GM18519 (cell line): Measurements from ENCODE around the gene TSC2.
"Not testable (repeated sequence)": the region's sequence is repeated elsewhere in the genome, so short reads cannot be mapped to it uniquely, and the experiment has no call there.

Experiments
- ATAC-seq: cut with Tn5 transposase; IDR thresholded peaks from one replicate; pipeline ENCODE4 v1.9.1; 2021; ENCODE audit warnings: mild to moderate bottlenecking, moderate library complexity; ENCODE audit not compliant: unreplicated experiment, low FRiP score

Gene TSC2

DNA sequence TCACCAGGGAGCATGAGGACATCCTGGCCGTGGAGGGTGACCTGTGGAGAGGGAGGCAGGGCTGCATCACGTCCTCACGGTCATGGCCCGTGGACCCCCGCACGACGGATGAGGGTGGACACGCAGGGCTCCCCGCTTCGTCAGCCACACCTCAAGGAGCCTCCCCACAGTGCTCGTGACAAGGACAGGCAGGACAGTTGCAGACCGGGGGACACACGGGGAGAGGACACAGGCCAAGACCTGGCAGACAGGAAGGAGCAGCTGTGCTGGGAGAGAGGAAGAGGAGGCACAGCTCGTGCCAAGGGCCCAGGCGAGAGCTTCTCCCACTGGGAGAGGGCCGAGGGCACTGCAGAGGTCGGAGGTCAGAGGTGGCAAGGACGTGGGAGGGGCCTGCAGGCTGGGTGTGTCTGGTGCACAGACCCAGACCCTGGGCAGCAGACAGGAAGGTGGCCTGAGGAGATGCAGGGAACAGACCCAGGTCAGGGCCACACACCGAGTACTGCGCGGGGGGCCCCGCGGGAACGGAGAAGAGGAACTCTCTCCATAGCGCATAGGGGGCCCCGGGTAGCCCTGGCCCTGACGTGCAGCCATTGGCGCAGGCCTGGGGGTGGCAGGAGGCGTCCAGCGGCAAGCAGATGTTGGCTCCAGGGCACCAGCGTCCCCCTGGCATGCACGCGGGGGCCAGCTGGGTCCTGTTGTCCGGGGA lies 67.3 kb downstream of the TSC2 start:
- not testable (repeated sequence) for ATAC-seq

DNA sequence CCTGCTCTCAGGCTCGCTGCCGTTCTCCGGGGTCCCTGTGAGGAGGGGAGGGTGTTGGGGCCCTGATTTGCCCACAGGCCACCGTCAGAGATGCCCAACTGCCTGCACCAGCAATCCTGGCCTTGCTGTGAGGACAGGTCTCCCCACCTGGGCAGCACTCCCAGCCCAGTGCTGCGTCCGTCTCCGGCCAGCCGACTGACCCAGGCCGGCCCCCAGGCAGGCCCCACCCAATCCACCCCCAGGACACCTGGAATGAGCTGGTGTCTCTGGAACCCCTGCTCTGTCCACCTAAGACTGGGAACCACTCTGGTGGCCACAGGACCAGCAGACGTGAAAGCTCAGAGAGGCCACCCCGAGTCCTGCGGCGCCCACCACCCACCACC lies 67.8 kb downstream of the TSC2 start:
- ATAC-seq: no peak

DNA sequence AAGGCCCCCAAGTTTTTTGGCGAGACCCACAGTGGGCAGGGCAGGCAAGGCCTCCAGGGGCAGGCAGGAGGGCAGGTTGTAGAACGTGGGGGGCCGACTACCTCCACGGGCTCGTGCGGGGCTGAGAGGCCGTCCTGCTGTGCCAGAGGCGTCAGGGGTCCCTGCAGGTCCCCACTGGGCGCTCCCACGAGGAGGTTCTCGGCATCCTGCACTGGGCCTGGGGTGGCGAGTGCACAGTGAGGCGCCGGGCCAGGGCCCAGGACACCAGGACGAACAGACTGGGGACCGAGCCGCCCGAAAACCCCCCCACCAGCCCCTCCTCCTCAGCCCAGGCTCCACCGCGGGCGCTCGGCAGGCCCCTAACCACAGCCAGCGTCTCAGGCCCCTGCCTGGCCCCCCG lies 68.6 kb downstream of the TSC2 start:
- not testable (repeated sequence) for ATAC-seq

DNA sequence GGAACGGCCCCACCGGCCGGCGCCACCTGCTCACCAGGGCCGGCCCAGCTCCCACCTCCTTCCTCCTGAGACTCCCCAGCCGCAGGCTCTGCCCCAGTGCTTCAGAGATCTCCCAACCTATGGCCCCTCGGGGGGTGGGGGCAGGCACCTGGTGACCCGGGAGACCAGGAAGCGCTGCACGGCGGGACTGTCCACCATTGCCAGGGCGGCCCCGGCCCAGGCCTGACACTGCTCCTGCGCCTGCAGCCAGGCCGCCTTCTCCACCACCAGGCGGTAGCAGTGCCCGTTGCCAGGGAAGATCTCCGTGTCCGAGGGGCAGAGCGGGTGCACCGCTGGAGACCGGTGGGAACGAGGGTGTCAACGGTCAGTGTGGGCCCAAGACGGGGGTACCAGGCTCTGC lies 69.6 kb downstream of the TSC2 start:
- not testable (repeated sequence) for ATAC-seq

DNA sequence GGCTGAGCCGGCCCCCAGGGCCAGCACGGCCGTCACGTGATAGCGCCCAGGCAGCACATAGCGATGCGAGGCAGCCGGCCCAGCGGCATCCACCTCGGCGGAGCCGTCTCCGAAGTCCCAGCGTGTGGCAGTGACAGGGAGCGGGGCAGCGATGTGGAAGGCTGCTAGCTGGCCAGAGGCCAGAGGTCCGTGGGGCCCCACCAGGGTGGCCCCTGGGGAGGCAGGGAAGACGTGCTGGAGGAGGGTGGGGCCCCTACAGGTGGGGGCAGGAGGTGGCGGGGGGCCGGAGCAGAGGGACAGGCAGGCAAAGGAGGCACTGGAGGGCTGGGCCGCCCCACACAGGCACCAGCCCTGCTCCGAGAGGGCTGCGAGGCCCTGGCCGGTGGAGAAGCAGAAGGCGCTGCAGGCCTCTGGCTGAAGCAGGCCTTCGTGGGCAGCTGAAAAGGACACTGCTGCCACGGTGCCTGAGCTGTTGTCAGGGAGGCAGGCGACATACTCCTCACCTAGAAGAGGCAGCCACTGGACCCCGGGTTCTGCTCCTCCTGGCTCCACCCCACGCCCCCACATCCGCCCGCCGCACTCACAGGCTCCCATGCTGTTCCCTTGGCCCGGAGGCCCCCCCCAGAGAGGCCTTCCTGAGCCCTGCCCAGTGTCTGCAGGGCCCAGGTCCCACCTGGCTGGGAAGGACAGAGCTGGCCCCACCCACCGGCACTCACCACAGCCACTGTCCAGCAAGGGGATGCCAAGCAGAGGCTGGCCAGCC lies 70.4 kb downstream of the TSC2 start:
- ATAC-seq: not testable (repeated sequence)

DNA sequence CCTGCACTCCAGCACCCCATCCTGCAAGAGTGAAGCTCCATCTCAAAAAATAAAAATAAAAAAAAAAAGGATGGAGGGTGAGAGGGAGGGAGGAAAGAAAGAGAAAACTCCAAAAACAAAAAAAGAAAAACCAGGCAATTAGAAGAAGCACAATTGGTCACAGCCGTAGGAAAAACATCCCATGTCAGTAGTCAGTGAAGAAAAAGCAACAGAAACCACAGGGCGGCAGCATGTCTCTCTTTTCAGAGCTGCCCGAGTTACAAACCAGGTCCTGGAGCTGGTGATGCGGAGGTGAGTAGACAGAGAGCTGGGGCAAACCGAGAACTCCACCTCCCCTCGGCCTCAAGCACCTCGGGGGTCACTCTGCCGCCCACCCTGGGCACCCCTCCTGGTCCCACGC lies 73.5 kb downstream of the TSC2 start:
- not testable (repeated sequence) for ATAC-seq

DNA sequence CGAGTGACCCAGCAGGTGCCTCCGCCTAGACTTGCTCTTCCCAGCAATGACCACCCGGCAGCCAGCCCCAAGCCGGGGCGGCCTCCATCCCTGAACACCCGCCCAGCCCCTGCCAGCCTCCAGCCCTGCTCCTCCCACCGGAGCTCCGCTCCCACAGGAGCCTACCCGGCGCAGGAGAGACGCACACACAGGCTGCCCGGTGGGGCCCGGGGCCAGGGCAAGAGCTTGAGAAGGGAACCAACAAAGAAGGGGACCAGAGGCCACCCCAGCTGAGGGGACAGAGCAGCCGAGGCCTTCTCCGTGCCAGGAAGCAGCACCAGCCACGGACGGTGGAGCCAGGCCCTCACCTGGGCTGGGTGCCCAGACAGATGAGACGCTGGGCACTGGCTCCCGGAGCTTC lies 74.1 kb downstream of the TSC2 start:
- no peak for ATAC-seq

DNA sequence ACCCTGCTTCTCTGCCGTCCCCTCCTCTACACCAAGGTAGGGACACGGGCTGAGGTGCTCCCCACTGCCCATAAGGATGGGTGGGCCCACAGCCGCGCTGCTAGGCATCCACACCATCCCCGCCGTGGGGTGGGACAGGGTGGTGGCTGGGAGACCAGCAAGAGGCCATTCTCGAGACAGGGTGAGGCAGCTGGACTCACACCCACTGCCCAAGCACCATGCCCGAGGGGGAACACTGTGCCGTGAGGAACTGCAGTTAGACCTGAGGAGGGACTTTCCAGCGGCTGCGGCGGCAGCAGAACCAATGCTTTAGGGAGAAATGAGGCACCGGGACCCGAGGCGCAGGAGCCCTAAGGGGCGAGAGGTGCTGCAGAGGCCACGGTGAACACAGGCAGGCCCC lies 74.6 kb downstream of the TSC2 start:
- ATAC-seq: no peak

DNA sequence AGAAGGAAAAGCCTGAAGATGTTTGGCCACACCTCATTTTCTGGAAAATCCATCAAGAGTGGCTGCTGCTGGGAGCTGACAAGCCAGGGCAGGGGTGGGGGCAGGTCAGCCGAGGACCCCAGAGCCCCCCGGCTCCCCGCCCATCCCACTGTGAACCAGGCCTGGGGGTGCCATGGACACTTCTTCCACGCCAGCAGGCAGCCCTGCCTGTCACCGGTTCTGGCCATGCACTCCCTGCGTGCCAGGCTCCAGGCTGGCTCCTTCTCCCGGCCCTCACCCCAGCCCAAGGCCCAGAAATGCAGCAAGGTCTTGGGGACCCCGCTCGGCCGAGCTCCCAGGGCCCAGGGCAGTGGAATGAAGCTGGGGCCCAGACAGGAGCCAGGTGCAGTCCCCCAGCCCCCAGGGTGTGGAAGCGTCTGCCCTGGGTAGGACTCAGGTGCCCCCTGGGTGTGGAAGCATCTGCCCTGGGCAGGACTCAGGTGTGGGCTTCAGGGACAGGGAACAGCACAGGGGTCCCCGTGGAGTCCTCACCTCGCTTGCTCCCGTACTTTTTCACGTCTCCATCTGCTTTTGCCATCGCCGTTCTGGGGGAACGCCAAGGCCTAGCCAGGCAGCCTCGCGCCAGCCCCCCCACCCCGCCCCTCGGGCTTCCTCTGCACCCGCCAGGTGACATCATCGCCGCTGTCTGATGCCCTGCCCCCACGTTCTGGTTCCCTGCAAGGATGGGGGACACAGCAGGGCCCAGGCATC lies 75.3 kb downstream of the TSC2 start:
- ATAC-seq: not testable (repeated sequence)

DNA sequence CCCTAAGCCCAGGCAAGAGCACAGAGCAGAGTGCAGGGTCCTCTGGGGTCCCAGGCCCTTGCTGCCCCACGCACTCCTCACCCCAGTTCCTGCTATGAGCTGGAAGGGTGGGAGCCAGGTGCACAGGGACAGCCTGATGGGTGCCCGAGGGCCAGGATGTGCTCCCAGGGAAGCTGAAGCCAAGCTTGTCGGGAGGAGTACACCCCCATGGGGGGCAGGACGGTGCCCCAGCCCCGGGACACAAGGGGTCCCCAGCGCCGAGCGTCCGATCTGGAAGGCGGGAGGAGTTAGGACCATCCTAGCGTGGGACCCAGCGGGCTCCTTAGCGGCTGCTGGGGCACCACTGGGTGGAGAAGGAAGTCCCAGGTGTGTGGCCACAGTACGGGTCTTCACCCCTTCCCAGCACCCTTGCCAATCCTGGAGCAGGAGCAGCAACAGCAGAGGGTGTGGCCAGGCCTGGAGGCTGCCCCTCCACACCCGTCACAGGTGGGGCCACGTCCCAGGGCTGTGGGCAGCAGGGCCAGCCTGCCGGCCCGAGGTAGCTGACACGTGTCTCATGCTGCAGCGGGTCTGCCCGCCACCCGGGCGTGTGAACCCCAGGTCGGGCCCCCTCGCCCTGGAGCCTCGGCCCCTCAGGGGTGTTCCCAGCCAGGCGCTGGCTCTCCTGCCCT lies 76.1 kb downstream of the TSC2 start:
- not testable (repeated sequence) for ATAC-seq

DNA sequence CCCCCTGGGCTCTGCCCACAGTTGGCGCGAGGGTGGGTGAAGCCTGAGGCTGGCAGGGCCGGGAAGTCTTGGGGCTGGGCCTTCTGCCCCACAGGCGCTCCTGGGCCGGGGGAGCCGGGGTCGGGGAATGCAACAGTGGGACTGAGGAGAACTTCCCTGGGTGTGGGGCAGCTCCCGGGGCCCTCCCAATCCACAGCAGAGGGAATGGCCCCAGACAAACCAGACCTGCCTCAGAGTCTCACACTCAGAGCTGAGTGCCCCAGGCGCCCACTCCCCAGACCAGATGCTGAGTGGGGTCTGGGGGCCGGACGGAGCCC lies 76.5 kb downstream of the TSC2 start:
- ATAC-seq: not testable (repeated sequence)

DNA sequence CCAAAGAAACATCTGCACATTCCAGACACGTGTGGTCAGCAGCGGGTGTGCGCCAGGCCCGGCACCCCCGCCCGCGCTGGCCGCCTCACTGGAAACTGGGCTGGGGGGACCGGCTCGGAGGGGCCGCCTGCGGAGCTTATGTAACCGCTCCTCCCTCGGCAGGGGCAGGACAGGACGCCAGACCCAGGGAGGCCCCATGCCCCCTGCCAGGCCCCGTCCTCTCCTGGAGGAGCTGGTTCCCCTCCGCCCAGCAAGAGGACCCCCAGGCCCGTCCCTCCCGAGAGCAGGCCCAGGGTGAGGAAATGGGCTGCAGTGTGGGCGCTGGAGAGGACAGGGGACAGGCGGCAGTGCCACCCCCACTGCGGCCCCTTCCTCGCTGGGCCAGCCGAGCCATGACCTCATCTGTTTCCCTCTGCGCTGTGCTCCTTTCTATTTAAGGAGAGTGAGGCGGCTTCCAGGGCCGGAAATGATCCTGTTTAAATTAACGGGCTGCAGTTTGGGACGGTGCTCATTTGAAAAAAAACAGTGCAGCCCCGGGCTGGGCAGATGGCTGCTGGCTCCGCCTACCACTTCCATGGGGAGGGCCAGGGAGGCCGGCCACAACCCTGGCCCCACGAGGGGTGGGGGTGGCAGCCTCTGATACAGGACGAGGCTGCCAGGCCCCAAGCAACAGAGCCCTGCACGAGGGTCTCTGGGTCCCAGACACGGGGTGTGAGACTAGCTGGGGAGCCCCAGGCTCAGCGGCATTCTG lies 77.1 kb downstream of the TSC2 start:
- not testable (repeated sequence) for ATAC-seq

DNA sequence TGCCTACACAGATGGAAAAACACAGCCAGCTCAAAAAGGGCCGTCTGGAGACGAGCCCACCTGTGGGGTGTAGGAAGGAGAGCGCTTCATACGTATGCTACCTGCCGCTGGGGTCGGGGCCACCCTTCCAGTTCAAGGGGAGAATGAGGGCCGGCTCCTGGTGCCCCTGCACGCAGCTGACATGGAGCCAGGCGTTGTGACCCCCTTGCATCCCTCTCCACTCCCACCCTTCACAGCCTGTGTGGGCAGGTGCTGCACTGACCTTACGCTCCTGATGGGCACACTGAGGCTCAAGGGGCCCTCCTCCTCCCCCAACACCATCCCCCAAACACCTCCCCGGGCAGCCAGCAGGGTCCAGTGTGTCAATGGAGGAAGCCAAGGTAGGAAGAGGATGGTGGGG lies 77.8 kb downstream of the TSC2 start:
- ATAC-seq: not testable (repeated sequence)

DNA sequence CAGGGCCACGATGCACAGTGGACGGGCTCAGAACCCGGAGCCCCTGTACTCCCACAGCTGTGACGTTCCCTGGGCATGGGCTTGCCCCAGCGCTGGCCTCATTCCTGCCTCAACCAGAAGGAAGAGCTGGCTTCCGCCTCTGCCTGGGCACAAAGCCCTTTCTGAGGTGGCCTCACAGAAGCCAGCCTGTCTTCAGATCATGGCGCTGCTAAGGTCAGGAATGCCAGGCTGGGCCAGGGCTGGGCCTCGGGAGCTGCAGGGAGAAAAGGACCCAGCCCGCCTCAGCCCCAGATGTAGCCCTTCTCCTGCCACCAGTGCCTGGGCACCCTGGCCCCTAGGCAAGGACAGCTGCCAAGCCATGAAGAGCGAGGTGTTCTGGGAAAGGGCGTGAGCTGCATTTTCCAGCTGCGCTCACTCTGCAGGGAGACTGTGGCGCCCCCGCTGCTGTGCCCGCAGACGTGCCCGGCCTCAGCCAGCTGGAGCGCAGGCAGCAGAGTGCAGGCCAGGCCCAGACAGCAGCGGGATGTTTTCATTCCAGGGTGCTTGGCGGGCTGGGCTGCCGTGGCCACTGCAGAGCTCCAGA lies 78.5 kb downstream of the TSC2 start:
- not testable (repeated sequence) for ATAC-seq

DNA sequence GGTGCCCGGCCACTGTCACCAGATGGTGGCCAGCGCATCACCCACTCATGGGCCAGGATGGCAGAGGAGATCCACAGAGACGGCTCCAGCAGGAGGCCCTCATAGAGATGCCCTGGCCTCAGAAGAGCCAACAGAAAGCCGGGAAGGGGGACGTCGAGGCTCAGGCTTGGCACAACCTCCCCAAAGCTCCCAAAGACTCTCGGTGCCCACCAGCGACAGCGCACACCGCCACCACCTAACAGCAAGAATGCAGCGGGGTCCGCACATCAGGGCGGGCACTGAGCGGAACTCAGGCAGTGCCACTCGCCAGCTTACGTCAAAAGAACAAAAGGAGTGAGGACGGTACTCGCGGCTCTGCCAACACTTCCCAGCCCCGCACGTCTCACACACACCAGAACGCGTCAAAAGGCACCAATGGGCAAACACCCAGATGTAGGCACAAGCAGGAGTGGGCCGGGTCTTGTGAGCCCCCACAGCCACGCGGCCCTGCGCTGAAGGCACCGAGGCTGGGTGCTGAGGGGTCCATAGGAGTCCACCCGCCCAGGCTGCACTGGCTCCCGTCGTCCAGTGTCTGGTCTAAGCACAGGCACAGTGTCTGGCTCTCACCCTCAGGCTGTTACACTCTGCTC lies 79.3 kb downstream of the TSC2 start:
- ATAC-seq: not testable (repeated sequence)

DNA sequence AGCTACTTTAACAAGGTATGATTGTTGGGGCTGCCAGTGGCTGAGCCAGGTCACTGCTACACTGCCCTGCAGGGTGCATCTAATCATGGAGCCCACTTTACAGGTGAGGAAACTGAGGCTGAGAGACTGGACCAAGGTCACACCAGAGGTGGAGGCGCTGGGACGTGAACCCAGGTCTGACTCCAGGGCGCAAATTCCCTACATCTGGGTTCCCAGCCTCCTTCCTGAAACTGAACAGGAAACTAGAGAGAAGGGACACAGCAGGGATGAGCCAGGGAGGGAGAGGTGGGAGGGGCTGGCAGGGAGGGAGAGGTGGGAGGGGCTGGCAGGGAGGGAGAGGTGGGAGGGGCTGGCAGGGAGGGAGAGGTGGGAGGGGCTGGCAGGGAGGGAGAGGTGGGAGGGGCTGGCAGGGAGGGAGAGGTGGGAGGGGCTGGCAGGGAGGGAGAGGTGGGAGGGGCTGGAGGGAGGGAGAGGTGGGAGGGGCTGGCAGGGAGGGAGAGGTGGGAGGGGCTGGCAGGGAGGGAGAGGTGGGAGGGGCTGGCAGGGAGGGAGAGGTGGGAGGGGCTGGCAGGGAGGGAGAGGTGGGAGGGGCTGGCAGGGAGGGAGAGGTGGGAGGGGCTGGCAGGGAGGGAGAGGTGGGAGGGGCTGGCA lies 80.0 kb downstream of the TSC2 start:
- not testable (repeated sequence) for ATAC-seq

DNA sequence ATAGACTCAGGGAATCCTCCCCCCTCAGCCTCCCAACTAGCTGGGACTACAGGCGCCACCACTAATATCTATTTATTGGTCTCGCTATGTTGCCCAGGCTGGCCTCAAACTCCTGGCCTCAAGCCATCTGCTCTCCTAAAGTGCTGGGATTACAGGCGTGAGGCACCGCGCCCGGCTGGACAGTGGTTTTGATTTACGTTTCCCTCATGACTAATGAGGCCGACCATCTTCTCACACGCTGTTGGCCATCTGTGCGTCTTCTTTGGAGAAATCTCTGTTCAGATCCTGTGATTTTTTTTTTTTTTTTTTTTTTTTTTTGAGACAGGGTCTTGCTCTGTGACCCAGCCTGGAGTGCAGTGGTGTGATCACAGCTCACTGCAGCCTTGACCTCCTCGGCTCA lies 81.5 kb downstream of the TSC2 start:
- not testable (repeated sequence) for ATAC-seq

DNA sequence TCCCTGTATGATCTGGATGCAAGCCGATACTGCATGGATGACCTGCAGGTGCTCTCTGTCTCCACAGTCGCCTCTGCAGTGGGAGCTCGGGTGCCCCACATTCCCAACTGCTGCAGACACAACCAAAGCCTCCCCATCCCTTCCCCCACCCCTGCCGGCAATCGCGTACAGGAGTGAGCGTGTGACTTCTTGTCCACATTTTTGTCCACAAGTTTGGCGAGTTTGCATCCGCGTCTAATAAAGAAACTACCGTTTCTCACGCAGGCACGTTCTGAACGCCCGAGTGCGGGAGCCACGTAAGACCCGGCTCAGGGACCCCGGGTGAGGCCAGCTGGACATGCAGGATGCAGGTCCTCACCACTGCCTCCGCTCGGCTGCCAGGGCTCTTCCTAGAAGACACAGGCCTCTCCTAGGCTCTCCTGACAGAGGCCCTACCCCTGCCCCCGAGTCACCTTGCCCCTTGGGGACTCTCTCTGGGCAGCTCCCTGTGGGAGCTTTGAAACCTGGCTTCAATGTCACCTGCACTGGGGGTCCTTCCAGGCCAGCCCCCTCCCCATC lies 82.2 kb downstream of the TSC2 start:
- not testable (repeated sequence) for ATAC-seq

DNA sequence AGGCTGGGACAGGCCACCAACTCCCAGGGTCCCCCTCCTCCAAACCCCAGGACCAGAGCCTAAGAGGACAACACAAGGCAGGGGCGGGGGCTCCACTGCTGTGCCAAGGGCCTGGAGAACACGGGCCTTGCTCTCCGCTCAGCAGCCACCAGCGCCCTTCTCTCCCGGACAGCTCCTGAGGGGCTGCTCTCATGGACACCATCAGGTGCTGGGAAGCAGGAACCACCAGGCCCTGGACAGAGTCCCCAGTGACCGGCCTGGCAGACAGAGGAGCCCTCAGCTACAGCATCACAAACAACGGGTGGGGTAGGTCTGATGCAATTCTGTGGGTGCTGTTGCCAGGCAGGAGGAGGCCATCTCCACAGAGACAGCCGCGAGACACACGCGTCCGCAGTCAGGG lies 86.0 kb downstream of the TSC2 start:
- ATAC-seq: not testable (repeated sequence)
